ENCODE measurements around the gene EXOC4. TPM values are rescaled to one million over a fixed set of nuclear protein-coding genes. Genes with fewer than 3 reads are reported as not detected.

EXOC4 gene
- total and polyA plus RNA-seq, 2 experiments from 2014 or later, result 23.9 to 51.7 TPM

- no peak overlapping the region for H3K27ac ChIP-seq
- no peaks in the 10 kb centered on the region for H3K9me2 ChIP-seq (ENCODE audit: insufficient read depth)
- no peak for DNase-seq
- H3K9ac ChIP-seq, result no peak overlapping the region
- whole genome bisulfite sequencing, 2 experiments (ENCODE audit: low coverage in 1 of 2, low lambda C conversion rate in 2 of 2, missing lambda C conversion rate in 2 of 2), result 96 to 97% methylated on average over 4 of the region's 4 CpGs
- H2AFZ ChIP-seq, result no peak overlapping the region
- no peaks in the 10 kb centered on the region for H3K79me2 ChIP-seq (ENCODE audit: insufficient read depth)
- H3F3A ChIP-seq (ENCODE audit: insufficient read depth), result no peaks in the 10 kb centered on the region
- in situ Hi-C loops (cut with MboI), result no loop called here
- no peaks in the 10 kb centered on the region for H3K4me1 ChIP-seq (ENCODE audit: insufficient read depth)
- no peaks in the 10 kb centered on the region for H3K36me3 ChIP-seq (ENCODE audit: low read depth)
- H3K9me3 ChIP-seq (ENCODE audit: low read depth), result no peaks in the 10 kb centered on the region
- TF ChIP-seq EZH2 (IDR thresholded peaks at IDR 0.05; ENCODE audit: insufficient read depth, poor library complexity, severe bottlenecking) (no peak), EZH2phosphoT487 (IDR thresholded peaks at IDR 0.05; ENCODE audit: insufficient read depth, low read depth) (no peak)
- no peak overlapping the region for H3K4me3 ChIP-seq
- H3K4me2 ChIP-seq (ENCODE audit: unreplicated experiment), result no peak overlapping the region
- H3K27me3 ChIP-seq (replicated peaks; ENCODE audit: insufficient read depth), result no peaks in the 10 kb centered on the region
- H4K20me1 ChIP-seq (ENCODE audit: insufficient read depth), result no peaks in the 10 kb centered on the region
Measured at GRCh38 chr7:134037991-134038390, 785.1 kb downstream of the EXOC4 start.

- Histone ChIP-seq H3K27me3 (replicated peaks; ENCODE audit: insufficient read depth) (no peaks in the 10 kb centered on the region), H3K4me1 (ENCODE audit: insufficient read depth) (peaks cover 10% of the 10 kb centered on the region; the same call in 1 of the 2 replicates), H2AFZ (no peak overlapping the region), H3K36me3 (ENCODE audit: low read depth) (no peaks in the 10 kb centered on the region), H4K20me1 (ENCODE audit: insufficient read depth) (no peaks in the 10 kb centered on the region), H3F3A (ENCODE audit: insufficient read depth) (no peaks in the 10 kb centered on the region), H3K9me2 (ENCODE audit: insufficient read depth) (no peaks in the 10 kb centered on the region), H3K4me2 (ENCODE audit: unreplicated experiment) (no peak overlapping the region), H3K27ac (no peak overlapping the region), H3K4me3 (no peak overlapping the region), H3K9me3 (ENCODE audit: low read depth) (no peaks in the 10 kb centered on the region), H3K9ac (no peak overlapping the region), H3K79me2 (ENCODE audit: insufficient read depth) (no peaks in the 10 kb centered on the region)
- DNase-seq, result no peak
- WGBS, 2 experiments (ENCODE audit: low coverage in 1 of 2, low lambda C conversion rate in 2 of 2, missing lambda C conversion rate in 2 of 2), result 95 to 100% methylated on average over 2 of the region's 2 CpGs
- in situ Hi-C loops (cut with MboI), result no loop called here
- TF ChIP-seq EZH2phosphoT487 (IDR thresholded peaks at IDR 0.05; ENCODE audit: insufficient read depth, low read depth) (no peak), EZH2 (IDR thresholded peaks at IDR 0.05; ENCODE audit: insufficient read depth, poor library complexity, severe bottlenecking) (no peak)
Measured at GRCh38 chr7:134040988-134041387, 788.1 kb downstream of the EXOC4 start.

GRCh38 chr7:134041477-134041876 is 788.6 kb downstream of the EXOC4 start:
- no peak overlapping the region for H3K4me3 ChIP-seq
- in situ Hi-C loops (cut with MboI), result no loop called here
- no peak overlapping the region for H3K9ac ChIP-seq
- TF ChIP-seq EZH2 (IDR thresholded peaks at IDR 0.05; ENCODE audit: insufficient read depth, poor library complexity, severe bottlenecking) (no peak), EZH2phosphoT487 (IDR thresholded peaks at IDR 0.05; ENCODE audit: insufficient read depth, low read depth) (no peak)
- no peaks in the 10 kb centered on the region for H3K9me2 ChIP-seq (ENCODE audit: insufficient read depth)
- H3K27me3 ChIP-seq (replicated peaks; ENCODE audit: insufficient read depth), result no peaks in the 10 kb centered on the region
- H3K4me2 ChIP-seq (ENCODE audit: unreplicated experiment), result no peak overlapping the region
- H3K4me1 ChIP-seq (ENCODE audit: insufficient read depth), result peaks cover 10% of the 10 kb centered on the region; the same call in 1 of the 2 replicates
- no peak overlapping the region for H2AFZ ChIP-seq
- H4K20me1 ChIP-seq (ENCODE audit: insufficient read depth), result no peaks in the 10 kb centered on the region
- H3F3A ChIP-seq (ENCODE audit: insufficient read depth), result no peaks in the 10 kb centered on the region
- H3K27ac ChIP-seq, result no peak overlapping the region
- no peak for DNase-seq
- no peaks in the 10 kb centered on the region for H3K36me3 ChIP-seq (ENCODE audit: low read depth)
- no peaks in the 10 kb centered on the region for H3K9me3 ChIP-seq (ENCODE audit: low read depth)
- no peaks in the 10 kb centered on the region for H3K79me2 ChIP-seq (ENCODE audit: insufficient read depth)

GRCh38 chr7:134042307-134042706 is 789.4 kb downstream of the EXOC4 start:
- no peaks in the 10 kb centered on the region for H3F3A ChIP-seq (ENCODE audit: insufficient read depth)
- H3K4me1 ChIP-seq (ENCODE audit: insufficient read depth), result peaks cover 10% of the 10 kb centered on the region; the same call in 1 of the 2 replicates
- H3K79me2 ChIP-seq (ENCODE audit: insufficient read depth), result no peaks in the 10 kb centered on the region
- H4K20me1 ChIP-seq (ENCODE audit: insufficient read depth), result no peaks in the 10 kb centered on the region
- in situ Hi-C loops (cut with MboI), result no loop called here
- no peak overlapping the region for H3K4me3 ChIP-seq
- DNase-seq, result no peak
- no peaks in the 10 kb centered on the region for H3K36me3 ChIP-seq (ENCODE audit: low read depth)
- TF ChIP-seq EZH2phosphoT487 (IDR thresholded peaks at IDR 0.05; ENCODE audit: insufficient read depth, low read depth) (no peak), EZH2 (IDR thresholded peaks at IDR 0.05; ENCODE audit: insufficient read depth, poor library complexity, severe bottlenecking) (no peak)
- no peaks in the 10 kb centered on the region for H3K9me3 ChIP-seq (ENCODE audit: low read depth)
- no peak overlapping the region for H3K4me2 ChIP-seq (ENCODE audit: unreplicated experiment)
- no peak overlapping the region for H3K9ac ChIP-seq
- no peaks in the 10 kb centered on the region for H3K27me3 ChIP-seq (replicated peaks; ENCODE audit: insufficient read depth)
- no peak overlapping the region for H2AFZ ChIP-seq
- no peak overlapping the region for H3K27ac ChIP-seq
- WGBS, 2 experiments (ENCODE audit: low coverage in 1 of 2, low lambda C conversion rate in 2 of 2, missing lambda C conversion rate in 2 of 2), result 66 to 70% methylated on average over 4 of the region's 4 CpGs
- H3K9me2 ChIP-seq (ENCODE audit: insufficient read depth), result no peaks in the 10 kb centered on the region

- Histone ChIP-seq H3K36me3 (ENCODE audit: low read depth) (no peaks in the 10 kb centered on the region), H3K79me2 (ENCODE audit: insufficient read depth) (no peaks in the 10 kb centered on the region), H3K27me3 (replicated peaks; ENCODE audit: insufficient read depth) (no peaks in the 10 kb centered on the region), H3K9me3 (ENCODE audit: low read depth) (no peaks in the 10 kb centered on the region), H3K9ac (no peak overlapping the region), H3F3A (ENCODE audit: insufficient read depth) (no peaks in the 10 kb centered on the region), H4K20me1 (ENCODE audit: insufficient read depth) (no peaks in the 10 kb centered on the region), H3K4me2 (ENCODE audit: unreplicated experiment) (no peak overlapping the region), H3K9me2 (ENCODE audit: insufficient read depth) (no peaks in the 10 kb centered on the region), H2AFZ (no peak overlapping the region), H3K4me1 (ENCODE audit: insufficient read depth) (peaks cover 10% of the 10 kb centered on the region; the same call in 1 of the 2 replicates), H3K4me3 (no peak overlapping the region), H3K27ac (no peak overlapping the region)
- DNase-seq, result peak; percentile 53
- in situ Hi-C loops (cut with MboI), result no loop called here
- 59 to 65% methylated on average over 2 of the region's 2 CpGs for WGBS, 2 experiments (ENCODE audit: low coverage in 1 of 2, low lambda C conversion rate in 2 of 2, missing lambda C conversion rate in 2 of 2)
- TF ChIP-seq EZH2 (IDR thresholded peaks at IDR 0.05; ENCODE audit: insufficient read depth, poor library complexity, severe bottlenecking) (no peak), EZH2phosphoT487 (IDR thresholded peaks at IDR 0.05; ENCODE audit: insufficient read depth, low read depth) (no peak)
Measured at GRCh38 chr7:134044682-134045081, 791.8 kb downstream of the EXOC4 start.
